GM10266 (cell line): ENCODE data around the gene ABCA4.

Source experiments
- DNase-seq: peaks from one replicate; pipeline ENCODE4 v3.0.0; 2012; ENCODE audit errors: extremely low spot score
- TF ChIP-seq, protein P1 (sequence below): IDR thresholded peaks from 2 replicates; pipeline ENCODE4 v1.5.1; 2012; ENCODE audit warnings: mild to moderate bottlenecking, low read depth; ENCODE audit not compliant: control insufficient read depth, insufficient read depth; ENCODE audit errors: missing control alignments

Gene ABCA4

DNA sequence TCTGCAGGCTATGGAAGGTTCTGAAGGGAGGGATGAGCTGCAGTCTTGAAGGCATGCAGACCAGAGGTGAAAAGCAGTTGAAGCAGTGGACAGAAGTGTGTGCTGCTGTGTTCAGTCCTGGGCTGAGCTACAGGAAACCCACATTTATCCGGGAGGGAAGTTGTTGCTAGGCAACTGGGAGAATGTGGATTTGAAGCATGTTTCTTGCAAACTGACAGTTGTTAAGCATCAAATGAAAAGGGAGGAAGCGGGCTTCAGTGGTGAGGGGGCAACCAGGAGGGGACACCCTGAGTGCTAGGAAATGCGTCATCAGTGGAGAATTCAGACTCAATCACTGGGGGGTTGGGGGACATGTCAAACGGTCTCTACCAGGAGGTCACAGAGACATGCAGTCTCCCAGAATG lies 28.7 kb downstream of the ABCA4 start:
- TF ChIP-seq, protein P1, sequence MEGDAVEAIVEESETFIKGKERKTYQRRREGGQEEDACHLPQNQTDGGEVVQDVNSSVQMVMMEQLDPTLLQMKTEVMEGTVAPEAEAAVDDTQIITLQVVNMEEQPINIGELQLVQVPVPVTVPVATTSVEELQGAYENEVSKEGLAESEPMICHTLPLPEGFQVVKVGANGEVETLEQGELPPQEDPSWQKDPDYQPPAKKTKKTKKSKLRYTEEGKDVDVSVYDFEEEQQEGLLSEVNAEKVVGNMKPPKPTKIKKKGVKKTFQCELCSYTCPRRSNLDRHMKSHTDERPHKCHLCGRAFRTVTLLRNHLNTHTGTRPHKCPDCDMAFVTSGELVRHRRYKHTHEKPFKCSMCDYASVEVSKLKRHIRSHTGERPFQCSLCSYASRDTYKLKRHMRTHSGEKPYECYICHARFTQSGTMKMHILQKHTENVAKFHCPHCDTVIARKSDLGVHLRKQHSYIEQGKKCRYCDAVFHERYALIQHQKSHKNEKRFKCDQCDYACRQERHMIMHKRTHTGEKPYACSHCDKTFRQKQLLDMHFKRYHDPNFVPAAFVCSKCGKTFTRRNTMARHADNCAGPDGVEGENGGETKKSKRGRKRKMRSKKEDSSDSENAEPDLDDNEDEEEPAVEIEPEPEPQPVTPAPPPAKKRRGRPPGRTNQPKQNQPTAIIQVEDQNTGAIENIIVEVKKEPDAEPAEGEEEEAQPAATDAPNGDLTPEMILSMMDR = no peak
- peak; percentile 20 for DNase-seq

DNA sequence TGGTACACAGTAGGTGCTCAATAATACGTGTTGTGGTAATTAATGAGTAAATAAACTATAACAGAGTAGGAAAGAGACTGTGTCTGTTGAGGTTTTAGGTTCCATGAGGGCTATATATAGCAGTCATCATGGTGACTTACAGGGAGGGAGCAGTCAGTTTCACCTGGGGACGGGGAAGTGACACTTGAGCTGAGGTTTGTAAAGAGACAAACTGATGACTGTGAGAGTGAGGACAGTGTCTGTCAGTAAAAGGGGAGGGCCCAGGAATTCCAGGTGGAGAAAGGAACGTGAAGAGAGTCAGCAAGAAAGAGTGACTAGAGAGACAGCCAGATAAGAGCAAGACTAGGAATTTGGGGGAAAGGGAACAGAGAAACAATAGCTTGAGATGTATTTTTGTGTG lies 30.2 kb downstream of the ABCA4 start:
- TF ChIP-seq, protein P1 = no peak
- DNase-seq = no peak

GRCh38 chr1:94087193-94087592 lies 33.8 kb downstream of the ABCA4 start:
- TF ChIP-seq, protein P1 = no peak
- no peak for DNase-seq

DNA sequence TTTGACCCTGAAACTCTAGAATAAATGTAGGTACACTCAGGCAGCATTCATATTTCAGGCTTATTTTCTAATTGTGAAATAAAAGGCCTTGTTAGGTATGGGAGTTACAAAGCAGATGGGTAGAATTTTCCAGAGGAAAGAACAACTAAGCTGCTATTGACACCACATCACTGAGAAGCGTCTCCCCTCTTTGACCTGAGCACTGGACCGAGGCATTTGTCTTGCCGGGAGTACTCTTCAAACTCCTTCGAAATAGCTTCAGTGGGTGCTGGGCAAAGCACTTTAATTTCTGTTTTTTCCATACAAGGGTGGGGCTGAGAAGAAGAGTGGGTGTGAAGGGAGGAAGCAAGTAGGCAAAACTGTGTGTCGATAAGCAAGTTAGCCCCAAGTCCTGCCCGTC lies 36.4 kb downstream of the ABCA4 start:
- no peak for DNase-seq
- TF ChIP-seq, protein P1 = no peak

DNA sequence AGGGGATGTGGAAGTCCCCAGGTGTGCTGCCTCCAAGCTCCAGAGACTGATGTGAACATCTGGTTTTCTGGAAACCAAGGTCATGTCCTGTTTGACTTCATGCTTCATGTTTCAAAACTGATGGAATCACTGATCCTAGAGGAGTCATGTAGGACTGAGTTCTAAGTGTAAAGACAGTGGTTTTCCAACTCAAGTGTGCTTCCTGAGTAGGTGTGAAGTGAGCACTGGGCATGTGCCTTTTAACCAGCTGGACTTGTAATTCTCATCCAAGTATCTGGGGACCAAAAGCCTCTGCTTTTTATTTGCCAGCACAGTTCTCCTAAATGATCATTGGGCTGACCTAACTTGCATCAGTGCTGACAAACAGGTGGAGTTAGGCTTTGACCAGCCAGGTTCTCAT lies 36.9 kb downstream of the ABCA4 start:
- TF ChIP-seq, protein P1 = no peak
- DNase-seq = no peak

GRCh38 chr1:94083681-94084080 lies 37.3 kb downstream of the ABCA4 start:
- no peak for DNase-seq
- TF ChIP-seq, protein P1 = no peak

- TF ChIP-seq, protein P1 = no peak
- no peak for DNase-seq
Measured at GRCh38 chr1:94081566-94082344, 39.2 kb downstream of the ABCA4 start.
